ENCODE data around the gene PTPRCAP. TPM values are rescaled to one million over a fixed set of nuclear protein-coding genes. Genes with fewer than 3 reads are reported as not detected.
"Not testable (repeated sequence)": the region's sequence is repeated elsewhere in the genome, so short reads cannot be mapped to it uniquely, and the experiment has no call there.

PTPRCAP gene
- 1 to 10 TPM; 1.3 to 3.5 (median 2.4) TPM for polyA plus RNA-seq (ENCODE audit: insufficient read length in 3 of 3)
- long read RNA-seq, donor 1: 0 reads
- long read RNA-seq, donor 2, partial matches to known transcripts: 0 of 3 reads
- long read RNA-seq, donor 2, other reads (novel, unspliced or antisense): 0 of 3 reads
- long read RNA-seq, donor 3: 0 reads
- long read RNA-seq, donor 4, partial matches to known transcripts: 0 of 2 reads
- long read RNA-seq, donor 4, other reads (novel, unspliced or antisense): 0 of 2 reads
- long read RNA-seq, donor 5: 0 reads
- long read RNA-seq, donor 6, partial matches to known transcripts: 0 of 1 reads
- long read RNA-seq, donor 6, other reads (novel, unspliced or antisense): 0 of 1 reads
- long read RNA-seq, donor 7, partial matches to known transcripts: 0 of 1 reads
- long read RNA-seq, donor 7, other reads (novel, unspliced or antisense): 0 of 1 reads
- long read RNA-seq, donor 8, partial matches to known transcripts: 0 of 1 reads
- long read RNA-seq, donor 8, other reads (novel, unspliced or antisense): 0 of 1 reads
- long read RNA-seq, donor 9, partial matches to known transcripts: 5 of 5 reads
- long read RNA-seq, donor 9, other reads (novel, unspliced or antisense): 0 of 5 reads
- long read RNA-seq, donor 10, partial matches to known transcripts: 0 of 1 reads
- long read RNA-seq, donor 10, other reads (novel, unspliced or antisense): 0 of 1 reads
- long read RNA-seq, donor 11, partial matches to known transcripts: 0 of 2 reads
- long read RNA-seq, donor 11, other reads (novel, unspliced or antisense): 0 of 2 reads
- long read RNA-seq, donor 12, partial matches to known transcripts: 0 of 1 reads
- long read RNA-seq, donor 12, other reads (novel, unspliced or antisense): 0 of 1 reads
- long read RNA-seq, donor 13: 0 reads
- long read RNA-seq, donor 14: 0 reads
- long read RNA-seq, donor 15, partial matches to known transcripts: 0 of 1 reads
- long read RNA-seq, donor 15, other reads (novel, unspliced or antisense): 0 of 1 reads
- long read RNA-seq, donor 16, partial matches to known transcripts: 0 of 4 reads
- long read RNA-seq, donor 16, other reads (novel, unspliced or antisense): 0 of 4 reads

- no peak for DNase-seq (ENCODE audit: extremely low read depth in 1 of 11, low read depth in 9 of 11, low spot score in 4 of 11)
Measured at GRCh38 chr11:67437082-67437808, at the start of gene PTPRCAP. Gene PTPRCAP, minus strand, starts transcription at chr11:67437682. Its CDS starts 63 bp downstream, at chr11:67437619.

DNA sequence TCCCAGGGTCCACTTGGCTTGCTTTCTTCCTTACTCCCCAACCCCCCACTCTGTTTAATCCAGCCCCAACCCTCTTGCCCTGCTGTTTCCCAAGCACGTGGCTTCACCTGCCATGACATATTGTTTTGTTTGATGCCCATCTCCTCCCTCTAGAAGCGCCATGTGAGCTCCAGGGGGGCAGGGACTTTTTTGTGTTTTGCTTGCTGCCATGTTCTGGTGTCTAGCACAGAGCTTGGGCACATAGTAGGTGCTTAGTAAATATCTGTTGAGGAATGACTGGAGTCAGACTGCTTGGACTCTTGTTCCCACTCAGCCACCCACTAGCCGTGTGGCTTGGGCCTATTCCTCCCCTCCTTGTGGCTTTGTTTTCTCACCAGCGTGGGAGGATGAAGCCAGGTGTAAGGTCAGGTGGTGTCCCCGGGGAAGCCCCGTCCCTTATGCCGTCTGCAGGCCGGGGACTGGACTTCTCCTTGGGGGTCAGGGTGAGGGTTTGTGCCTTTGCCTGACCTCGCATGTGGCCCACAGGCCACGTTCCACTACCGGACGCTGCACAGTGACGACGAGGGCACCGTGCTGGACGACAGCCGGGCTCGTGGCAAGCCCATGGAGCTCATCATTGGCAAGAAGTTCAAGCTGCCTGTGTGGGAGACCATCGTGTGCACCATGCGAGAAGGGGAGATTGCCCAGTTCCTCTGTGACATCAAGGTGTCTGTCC is 49.2 kb upstream of the PTPRCAP start:
- DNase-seq (ENCODE audit: extremely low read depth in 1 of 11, low read depth in 9 of 11, low spot score in 4 of 11): no peak

DNA sequence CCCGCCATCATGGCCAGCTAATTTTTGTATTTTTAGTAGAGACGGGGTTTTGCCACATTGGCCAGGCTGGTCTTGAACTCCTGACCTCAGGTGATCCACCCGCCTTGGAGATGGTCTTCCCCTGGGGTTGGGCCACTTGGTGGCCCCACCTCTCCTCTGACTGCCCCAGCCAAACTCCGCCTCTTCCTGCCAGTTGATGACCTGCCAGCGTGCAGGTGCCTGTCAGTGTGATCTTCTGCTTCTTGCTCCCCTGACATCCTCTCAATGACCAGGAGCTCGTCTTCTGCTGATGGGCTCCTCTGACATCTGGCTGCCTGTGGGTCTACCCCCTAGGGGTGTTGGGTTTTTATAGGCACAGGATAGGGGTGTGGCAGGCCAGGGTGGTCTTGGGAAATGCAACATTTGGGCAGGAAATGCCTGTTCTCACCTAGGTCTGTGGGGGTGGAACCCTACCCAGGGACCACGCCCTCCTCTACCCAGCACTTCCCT is 48.4 kb upstream of the PTPRCAP start:
- not testable (repeated sequence) for DNase-seq (ENCODE audit: extremely low read depth in 1 of 11, low read depth in 9 of 11, low spot score in 4 of 11)

GRCh38 chr11:67484847-67485311 is 47.4 kb upstream of the PTPRCAP start:
- DNase-seq (ENCODE audit: extremely low read depth in 1 of 11, low read depth in 9 of 11, low spot score in 4 of 11): no peak

DNA sequence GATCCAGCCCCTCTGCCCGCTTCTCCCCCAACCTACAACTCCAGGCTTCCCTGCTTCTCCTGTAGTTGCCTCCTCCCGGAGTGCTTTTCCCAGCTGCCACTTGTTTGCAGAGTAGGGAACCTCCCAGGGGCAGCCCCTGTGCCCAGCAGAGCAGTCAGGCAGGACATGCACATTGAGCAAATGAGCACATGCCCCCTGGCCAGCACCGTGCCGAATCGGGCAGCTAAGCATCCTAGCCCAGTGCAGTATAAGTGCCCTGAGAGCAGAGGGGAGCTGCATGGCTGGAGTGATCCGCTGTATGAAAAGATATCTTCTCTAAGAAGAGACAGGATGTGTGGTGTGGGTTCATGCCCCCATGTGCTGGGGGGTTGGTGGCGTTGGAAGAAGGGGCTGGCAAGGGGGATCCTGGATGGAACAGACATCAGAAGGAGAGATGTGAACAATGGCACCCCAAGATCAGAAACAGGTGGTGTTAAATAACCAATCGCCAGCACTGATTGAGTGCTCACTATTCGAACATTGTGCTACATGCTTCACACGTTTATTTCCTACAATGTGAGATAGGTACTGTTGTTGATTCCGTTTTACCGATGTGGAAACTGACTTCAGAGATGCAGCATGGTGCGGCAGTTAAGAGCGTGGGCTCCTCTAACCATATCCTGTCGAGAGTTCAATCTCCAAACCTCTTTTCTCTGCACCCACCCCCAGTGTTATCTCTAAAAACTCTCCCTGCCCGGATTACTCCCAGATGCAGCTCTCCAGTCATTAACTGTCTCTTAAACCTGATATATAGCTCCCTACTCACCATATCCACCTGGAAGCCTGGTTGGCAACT is 46.6 kb upstream of the PTPRCAP start:
- DNase-seq (ENCODE audit: extremely low read depth in 1 of 11, low read depth in 9 of 11, low spot score in 4 of 11): no peak

DNA sequence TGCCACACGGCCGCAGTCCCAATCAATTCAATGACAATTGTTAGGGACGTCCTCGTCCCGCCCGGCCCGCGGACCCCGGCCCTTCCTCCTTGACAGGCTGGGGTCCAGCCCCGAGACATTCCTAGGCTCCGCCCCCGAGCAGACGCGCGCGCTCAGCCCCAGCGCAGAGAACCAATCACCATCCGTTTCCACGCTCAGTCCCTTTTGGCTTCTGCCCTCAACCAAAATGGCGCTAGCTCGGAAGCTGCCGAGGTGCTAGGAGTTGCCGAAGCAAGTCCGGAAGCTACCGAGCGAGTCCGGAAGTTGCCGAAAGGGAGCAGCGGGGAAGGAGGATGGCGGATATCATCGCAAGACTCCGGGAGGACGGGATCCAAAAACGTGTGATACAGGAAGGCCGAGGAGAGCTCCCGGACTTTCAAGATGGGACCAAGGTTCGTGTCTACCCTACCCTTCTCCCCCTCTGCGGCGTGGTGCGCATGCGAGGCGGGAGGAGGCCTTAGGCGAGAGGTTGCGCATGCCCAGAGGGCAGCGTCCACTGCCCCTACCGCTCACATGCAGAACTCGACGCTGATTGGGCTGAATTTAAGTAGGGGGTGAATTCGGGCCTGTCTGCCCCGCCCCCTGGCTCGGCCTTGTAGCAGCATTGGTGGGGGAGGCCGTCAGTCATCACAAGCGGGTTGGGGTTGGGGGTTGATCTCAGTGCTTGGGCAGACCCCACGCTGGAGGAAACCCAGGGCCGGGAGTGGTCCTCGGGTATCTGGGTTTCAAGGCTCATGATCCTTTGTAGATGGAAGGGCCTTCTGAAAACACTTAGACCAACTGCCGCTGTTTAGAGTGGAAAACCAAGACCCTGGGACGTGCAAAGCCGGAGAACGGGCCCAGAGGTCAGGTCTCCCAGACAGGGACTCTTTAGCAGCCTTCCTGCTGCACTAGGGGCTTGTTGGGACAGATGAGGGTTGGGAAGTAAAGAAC is 45.6 kb upstream of the PTPRCAP start, which contains the start of gene AIP:
Gene AIP (plus strand): TSS at position 200 of the 972 bp plus-strand sequence. CDS start 133 bp downstream, at position 333.
- peak; percentile 95 to 99 (median 97) for DNase-seq (ENCODE audit: extremely low read depth in 1 of 11, low read depth in 9 of 11, low spot score in 4 of 11)

- DNase-seq (ENCODE audit: extremely low read depth in 1 of 11, low read depth in 9 of 11, low spot score in 4 of 11): no peak
Measured at GRCh38 chr11:67482275-67482826, 44.9 kb upstream of the PTPRCAP start.

DNA sequence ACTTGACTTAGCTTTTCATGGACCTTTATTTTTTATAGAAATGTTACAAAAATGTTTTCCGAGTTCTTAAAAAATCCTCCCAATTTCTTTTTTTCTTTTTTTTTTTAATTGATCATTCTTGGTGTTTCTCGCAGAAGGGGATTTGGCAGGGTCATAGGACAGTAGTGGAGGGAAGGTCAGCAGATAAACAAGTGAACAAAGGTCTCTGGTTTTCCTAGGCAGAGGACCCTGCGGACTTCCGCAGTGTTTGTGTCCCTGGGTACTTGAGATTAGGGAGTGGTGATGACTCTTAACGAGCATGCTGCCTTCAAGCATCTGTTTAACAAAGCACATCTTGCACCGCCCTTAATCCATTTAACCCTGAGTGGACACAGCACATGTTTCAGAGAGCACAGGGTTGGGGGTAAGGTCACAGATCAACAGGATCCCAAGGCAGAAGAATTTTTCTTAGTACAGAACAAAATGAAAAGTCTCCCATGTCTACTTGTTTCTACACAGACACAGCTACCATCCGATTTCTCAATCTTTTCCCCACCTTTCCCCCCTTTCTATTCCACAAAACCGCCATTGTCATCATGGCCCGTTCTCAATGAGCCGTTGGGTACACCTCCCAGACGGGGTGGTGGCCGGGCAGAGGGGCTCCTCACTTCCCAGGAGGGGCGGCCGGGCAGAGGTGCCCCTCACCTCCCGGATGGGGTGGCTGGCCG is 40.0 kb upstream of the PTPRCAP start:
- DNase-seq (ENCODE audit: extremely low read depth in 1 of 11, low read depth in 9 of 11, low spot score in 4 of 11): not testable (repeated sequence)

GRCh38 chr11:67476692-67477091 is 39.2 kb upstream of the PTPRCAP start:
- not testable (repeated sequence) for DNase-seq (ENCODE audit: extremely low read depth in 1 of 11, low read depth in 9 of 11, low spot score in 4 of 11)

GRCh38 chr11:67472882-67473281 is 35.4 kb upstream of the PTPRCAP start:
- no peak for DNase-seq (ENCODE audit: extremely low read depth in 1 of 11, low read depth in 9 of 11, low spot score in 4 of 11)

DNA sequence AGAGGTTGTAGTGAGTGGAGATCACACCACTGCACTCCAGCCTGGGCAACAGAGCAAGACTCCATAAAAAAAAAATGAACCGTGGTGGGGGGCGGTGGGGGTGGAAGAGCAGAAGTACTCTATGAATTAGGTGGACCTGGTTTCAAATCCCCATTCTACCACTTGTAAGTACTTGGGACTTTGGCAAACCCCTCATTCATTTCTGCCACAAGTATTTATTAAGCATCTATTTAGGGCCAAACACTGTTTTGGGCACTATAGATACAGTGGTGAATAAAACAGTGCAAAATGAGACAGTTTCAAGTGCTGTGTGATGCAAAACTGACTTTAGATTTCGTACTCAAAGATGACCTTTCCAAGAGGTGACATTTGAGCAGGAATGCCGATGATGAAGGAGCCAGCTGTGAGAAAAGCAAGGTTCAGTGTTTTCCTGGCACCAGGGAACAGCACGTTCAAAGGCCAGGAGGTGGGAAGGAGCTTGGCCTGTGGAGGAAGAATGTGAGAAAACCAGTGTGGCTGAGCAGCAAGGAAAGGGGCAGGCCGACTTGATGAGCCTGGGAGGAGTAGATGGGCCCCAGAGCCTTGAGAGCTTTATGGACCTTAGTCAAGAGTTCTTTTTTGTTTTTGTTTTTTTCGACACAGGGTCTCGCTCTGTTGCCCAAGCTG is 33.0 kb upstream of the PTPRCAP start:
- no peak for DNase-seq (ENCODE audit: extremely low read depth in 1 of 11, low read depth in 9 of 11, low spot score in 4 of 11)

DNA sequence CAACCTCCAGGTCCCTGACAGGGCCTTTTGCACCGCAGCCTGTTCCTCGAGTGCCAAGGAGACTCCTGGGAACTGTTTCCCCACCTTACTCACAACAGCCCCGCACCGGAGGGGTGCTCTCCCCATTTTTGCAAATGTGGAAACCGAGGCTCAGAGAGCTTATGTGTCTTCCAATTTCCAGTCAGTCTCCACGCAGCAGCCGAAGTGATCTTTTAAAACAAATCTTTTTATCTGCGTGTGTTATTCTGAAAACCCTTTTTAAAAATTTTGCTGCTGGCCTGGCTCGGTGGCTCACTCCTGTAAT is 32.0 kb upstream of the PTPRCAP start:
- no peak for DNase-seq (ENCODE audit: extremely low read depth in 1 of 11, low read depth in 9 of 11, low spot score in 4 of 11)

DNA sequence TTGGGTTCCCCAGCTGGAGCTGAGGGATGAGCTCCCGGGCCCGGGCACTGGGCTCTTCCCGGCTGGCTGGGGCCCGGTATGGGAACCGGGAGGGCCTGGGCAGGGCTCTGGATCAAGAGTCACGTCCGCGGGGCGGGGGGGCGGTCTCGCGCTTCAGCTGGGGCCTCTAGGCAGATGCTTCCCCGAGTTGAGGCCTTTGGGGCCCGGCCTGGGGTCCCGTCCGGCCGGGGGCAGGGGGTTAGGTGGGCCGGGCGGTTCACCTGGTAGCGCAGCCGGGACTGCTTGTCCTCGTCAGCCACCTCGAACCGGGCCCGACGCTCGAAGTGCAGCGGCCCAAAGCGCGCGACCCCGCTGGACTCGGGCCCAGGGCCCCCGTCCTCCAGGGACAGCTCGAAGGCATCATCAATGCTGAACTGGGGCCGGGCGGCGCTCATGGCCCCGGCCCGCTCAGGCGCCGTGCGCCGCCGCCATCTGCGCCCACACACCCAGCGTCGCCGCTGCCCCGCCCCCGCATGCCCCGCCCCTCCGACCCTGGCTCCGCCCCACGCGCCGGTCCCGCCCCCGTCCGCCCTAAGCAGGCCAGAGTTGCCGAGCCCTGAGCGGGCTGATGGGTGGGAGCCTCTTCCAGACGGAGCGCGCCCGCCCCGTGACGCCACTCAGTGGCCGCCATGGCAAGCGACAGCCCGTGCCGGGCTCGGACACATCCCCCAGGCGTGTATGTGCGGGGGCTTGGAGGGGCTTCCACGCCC is 31.5 kb upstream of the PTPRCAP start, which contains the start of gene TMEM134:
Gene TMEM134 (minus strand): TSS at position 493 of the 749 bp plus-strand sequence. CDS start 59 bp downstream, at position 434.
- peak; percentile 61 to 89 (median 86) for DNase-seq (ENCODE audit: extremely low read depth in 1 of 11, low read depth in 9 of 11, low spot score in 4 of 11)

DNA sequence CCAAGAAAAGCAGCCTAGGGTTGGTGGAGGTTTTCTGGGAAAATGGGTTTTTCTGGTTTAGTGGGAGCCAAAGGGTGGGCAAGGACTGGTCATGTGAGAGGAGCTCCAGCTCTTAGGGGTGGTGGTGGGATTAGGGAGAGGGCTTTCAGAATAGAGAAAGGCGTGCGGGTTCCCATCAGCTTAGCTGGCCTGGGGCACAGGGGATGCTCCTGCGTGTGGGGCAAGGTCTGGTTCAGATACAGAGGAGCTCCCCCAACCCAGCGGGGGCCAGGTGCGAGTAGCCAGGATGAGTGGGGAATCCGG is 30.9 kb upstream of the PTPRCAP start:
- DNase-seq (ENCODE audit: extremely low read depth in 1 of 11, low read depth in 9 of 11, low spot score in 4 of 11): no peak
